ENCODE measurements around the gene RBP4.

DNA sequence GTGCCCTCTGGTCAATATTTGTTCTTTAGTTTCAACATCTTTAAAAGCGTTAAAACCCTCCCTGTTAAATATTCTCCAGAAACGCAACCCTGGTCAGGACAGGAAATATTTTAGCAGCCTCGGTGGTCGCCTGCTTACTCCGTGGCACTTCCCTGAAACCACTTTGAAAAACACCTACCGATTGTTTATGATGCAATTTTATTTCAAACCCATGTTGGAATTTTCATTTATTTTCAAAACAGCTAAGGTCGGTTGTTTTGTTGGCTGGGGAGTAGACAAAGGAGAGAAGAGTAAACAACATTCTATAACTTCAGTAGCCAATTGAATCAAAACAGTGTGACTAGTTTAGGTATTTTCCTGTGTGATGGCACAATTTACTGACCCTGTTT is 733 bp upstream of the RBP4 start:
- TF ChIP-seq POLR2A (IDR thresholded peaks at IDR 0.05) = no peak
- TF ChIP-seq, protein P1, sequence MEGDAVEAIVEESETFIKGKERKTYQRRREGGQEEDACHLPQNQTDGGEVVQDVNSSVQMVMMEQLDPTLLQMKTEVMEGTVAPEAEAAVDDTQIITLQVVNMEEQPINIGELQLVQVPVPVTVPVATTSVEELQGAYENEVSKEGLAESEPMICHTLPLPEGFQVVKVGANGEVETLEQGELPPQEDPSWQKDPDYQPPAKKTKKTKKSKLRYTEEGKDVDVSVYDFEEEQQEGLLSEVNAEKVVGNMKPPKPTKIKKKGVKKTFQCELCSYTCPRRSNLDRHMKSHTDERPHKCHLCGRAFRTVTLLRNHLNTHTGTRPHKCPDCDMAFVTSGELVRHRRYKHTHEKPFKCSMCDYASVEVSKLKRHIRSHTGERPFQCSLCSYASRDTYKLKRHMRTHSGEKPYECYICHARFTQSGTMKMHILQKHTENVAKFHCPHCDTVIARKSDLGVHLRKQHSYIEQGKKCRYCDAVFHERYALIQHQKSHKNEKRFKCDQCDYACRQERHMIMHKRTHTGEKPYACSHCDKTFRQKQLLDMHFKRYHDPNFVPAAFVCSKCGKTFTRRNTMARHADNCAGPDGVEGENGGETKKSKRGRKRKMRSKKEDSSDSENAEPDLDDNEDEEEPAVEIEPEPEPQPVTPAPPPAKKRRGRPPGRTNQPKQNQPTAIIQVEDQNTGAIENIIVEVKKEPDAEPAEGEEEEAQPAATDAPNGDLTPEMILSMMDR (IDR thresholded peaks at IDR 0.05) = no peak
